Lower leg skin (tissue), 4 donors: ENCODE results near the gene PIP5KL1. TPM values are rescaled to one million over a fixed set of nuclear protein-coding genes. Genes with fewer than 3 reads are reported as not detected.

ENCODE experiments used
- DNase-seq, 2 donors: peaks; one replicate each; pipeline ENCODE4 v3.0.0-alpha.2; 2019; ENCODE audit warnings: low spot score in 2 of 2
- H3K4me3 ChIP-seq: fragments of 200-600 bp; sonication (generic); 2 replicates; pipeline ENCODE4 v1.5.1; 2017; ENCODE audit warnings: mild to moderate bottlenecking, low read depth; ENCODE audit not compliant: poor library complexity, severe bottlenecking
- CTCF ChIP-seq, 3 donors: fragments of 450-650 bp; IDR thresholded peaks; one replicate each; pipeline ENCODE4 v1.5.1; 2016; ENCODE audit warnings: antibody characterized with exemption in 3 of 3, mild to moderate bottlenecking in 3 of 3, moderate library complexity in 2 of 3
- POLR2A ChIP-seq, 2 donors: fragments of 450-650 bp; IDR thresholded peaks; one replicate each; pipeline ENCODE4 v1.6.1; 2016 to 2017; ENCODE audit warnings: antibody characterized with exemption in 2 of 2, mild to moderate bottlenecking in 1 of 2, moderate library complexity in 1 of 2
- WGBS, 2 donors: methylation state at CpG; one replicate each; pipeline ENCODE4 v1.1.5; 2018; 5-methylcytosine and 5-hydroxymethylcytosine counted together
- intact Hi-C: fragments of 100-400 bp; cut with DNase I; formaldehyde crosslinking; loops from one replicate; pipeline ENCODE4 v1.15.0; 2023; ENCODE audit warnings: low total_unique reads
- total RNA-seq, 4 donors: library from RNA; depleted of rRNA; stranded (reverse); fragments of >200 nt; gene quantifications; one replicate each; pipeline ENCODE4 v1.1.0, GENCODE V29; 2016

PIP5KL1 gene
- total RNA-seq, 4 donors from 2014 or later = 4.1 to 11.3 (median 8.4) TPM

DNA sequence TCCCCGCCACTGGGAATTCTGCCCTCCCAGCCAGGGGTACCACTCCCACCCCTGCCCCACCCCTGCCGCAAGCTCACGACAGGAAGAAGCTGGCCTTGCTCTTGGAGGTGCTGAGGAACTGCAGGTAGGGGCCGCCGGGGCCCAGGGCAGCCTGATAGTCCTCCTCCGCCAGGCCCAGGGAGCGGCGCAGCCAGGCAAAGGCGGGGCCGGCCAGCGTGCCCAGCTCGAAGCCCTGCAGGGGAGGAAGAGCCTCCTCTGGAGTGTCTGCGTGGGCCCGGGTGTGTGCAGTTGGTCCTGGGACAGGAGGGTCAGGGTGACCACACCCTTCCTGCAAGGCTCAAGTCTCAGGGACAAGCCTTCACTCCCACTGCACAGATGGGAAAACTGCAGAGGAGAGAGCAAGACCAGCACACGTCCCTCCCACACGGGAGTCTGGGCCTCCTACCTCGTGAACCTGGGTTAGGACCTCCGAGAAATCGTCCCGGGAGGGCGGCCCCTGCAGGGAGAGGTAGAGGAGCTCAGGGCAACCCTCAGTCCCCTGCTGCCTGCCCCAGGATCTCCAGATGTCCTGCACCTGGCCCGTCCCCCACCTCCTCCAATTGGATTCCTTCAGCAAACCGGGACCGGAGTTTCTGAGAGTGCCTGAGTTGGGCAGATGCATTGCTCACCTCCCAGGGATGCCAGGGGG is 2.4 kb downstream of the PIP5KL1 start:
- TF ChIP-seq POLR2A (IDR thresholded peaks at IDR 0.05) (no peak), CTCF (IDR thresholded peaks at IDR 0.05) (no peak)
- WGBS, 2 donors = 19 to 26% methylated on average over 13 to 20 of the region's 24 CpGs
- intact Hi-C loops = loop anchor here (10.0 kb wide), 1 partner anchor 423 kb away; no protein-coding TSS in a partner anchor
- H3K4me3 ChIP-seq = no peak overlapping the region
- no peak for DNase-seq

DNA sequence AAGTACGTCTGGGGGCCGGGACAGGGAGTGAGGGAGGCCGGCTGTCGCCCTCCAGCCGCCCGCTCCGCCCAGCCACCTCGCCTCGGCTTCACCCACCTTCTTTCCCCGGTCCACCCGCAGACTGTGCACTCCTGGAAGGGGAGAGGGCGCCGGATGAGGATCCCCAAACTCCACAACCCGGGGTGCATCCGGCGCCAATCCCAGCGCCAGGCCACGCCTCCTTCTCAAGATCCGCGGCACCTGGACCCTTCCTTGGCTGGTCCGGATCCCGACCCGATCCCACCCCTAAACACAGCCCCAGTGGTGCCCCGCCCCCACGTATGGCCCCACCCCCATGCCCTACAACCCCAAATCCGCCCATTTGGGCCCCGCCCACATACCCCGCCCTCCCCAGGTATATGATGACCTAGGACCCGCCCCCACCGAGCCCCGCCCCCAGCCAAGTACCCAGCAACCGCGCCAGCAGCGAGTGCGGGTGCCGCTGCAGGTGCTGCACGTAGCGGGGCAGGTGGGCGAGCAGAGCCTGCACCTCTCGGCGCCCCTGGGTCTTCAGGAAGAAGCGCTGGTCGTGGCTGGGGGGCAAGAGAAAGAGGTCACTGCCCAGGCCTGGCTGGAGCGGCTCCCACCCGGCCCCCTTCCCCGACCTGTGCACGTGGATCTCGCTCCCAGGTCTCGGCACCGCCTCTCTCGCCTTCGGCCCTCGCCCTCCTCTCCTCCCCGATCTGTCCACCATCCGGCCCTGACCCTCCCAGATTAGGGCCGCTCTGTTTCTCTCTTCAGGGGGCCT is 3.2 kb downstream of the PIP5KL1 start:
- WGBS, 2 donors = 3 to 10% methylated on average over 35 to 49 of the region's 56 CpGs
- intact Hi-C loops = loop anchor here (10.0 kb wide), 1 partner anchor 423 kb away; no protein-coding TSS in a partner anchor
- no peak for DNase-seq
- TF ChIP-seq CTCF (IDR thresholded peaks at IDR 0.05) = no peak
- no peak for TF ChIP-seq POLR2A (IDR thresholded peaks at IDR 0.05)
- H3K4me3 ChIP-seq = no peak overlapping the region

- DNase-seq = no peak
- no peak overlapping the region for H3K4me3 ChIP-seq
- WGBS, 2 donors = 23 to 25% methylated on average over 11 to 19 of the region's 19 CpGs
- intact Hi-C loops = loop anchor here (10.0 kb wide), 1 partner anchor 422 kb away; no protein-coding TSS in a partner anchor
- no peak for TF ChIP-seq CTCF (IDR thresholded peaks at IDR 0.05)
- no peak for TF ChIP-seq POLR2A (IDR thresholded peaks at IDR 0.05)
Observed at GRCh38 chr9:127926906-127927200, 3.7 kb downstream of the PIP5KL1 start.

DNA sequence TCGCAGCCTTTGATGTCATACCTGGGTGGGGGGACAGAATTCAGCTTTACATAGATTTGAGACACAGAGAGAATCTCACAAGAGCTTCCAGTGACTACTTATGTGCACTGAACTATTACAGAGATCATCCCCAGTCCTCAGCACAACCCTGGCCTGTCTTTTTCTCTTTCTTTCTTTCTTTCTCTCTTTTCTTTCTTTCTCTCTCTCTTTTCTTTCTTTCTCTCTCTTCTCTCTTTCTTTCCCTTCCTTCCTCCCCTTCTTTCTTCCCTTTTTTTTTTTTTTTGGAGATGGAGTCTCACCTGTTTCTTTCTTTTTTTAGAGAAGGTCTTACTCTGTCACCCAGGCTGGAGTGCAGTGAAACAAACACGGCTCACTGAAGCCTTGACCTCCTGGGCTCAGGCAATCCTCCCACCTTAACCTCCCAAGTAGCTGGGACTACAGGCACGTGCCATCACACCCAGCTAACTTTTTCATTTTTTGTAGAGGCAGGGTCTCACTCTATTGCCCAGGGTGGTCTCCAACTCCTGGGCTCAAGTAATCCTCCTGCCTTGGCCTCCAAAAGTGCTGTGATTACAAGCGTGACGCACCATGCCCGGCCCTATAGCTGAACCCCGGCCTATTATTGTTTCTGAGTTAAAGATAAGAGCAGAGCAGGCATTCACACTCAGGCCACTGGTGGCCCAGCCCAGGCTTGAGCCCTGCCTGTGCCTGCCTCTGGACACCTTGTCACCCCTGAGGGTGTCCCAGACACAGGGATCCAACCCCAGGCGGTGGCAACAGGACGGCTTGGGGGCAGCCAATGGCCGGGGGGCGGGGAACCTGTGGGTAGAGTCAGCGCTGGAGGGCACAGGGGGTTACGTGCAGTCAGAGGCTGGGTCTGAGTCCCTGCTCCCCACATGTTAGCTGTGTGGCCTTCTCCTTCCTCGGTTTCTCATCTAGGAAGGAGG is 4.3 kb downstream of the PIP5KL1 start:
- DNase-seq = no peak
- intact Hi-C loops = loop anchor here (10.0 kb wide), 1 partner anchor 421 kb away; no protein-coding TSS in a partner anchor
- TF ChIP-seq CTCF (IDR thresholded peaks at IDR 0.05) = no peak
- no peak for TF ChIP-seq POLR2A (IDR thresholded peaks at IDR 0.05)
- H3K4me3 ChIP-seq = no peak overlapping the region
- WGBS, 2 donors = 82 to 83% methylated on average over 14 of the region's 14 CpGs

GRCh38 chr9:127924736-127925444 is 5.7 kb downstream of the PIP5KL1 start:
- H3K4me3 ChIP-seq = no peak overlapping the region
- DNase-seq = no peak
- intact Hi-C loops = loop anchor here (5.0 to 10.0 kb wide), 3 partner anchors 188 to 420 kb away; partner anchors contain the start of gene TOR2A
- 89 to 90% methylated on average over 22 of the region's 22 CpGs for WGBS, 2 donors
- TF ChIP-seq CTCF (IDR thresholded peaks at IDR 0.05) (no peak), POLR2A (IDR thresholded peaks at IDR 0.05) (no peak)
